GM19025 (cell line): Measurements from ENCODE around the gene CIDEA.

ENCODE experiments used
- ATAC-seq: cut with Tn5 transposase; IDR thresholded peaks from one replicate; pipeline ENCODE4 v1.9.1; 2021; ENCODE audit warnings: mild to moderate bottlenecking, low read depth, moderate library complexity; ENCODE audit not compliant: unreplicated experiment

CIDEA gene

GRCh38 chr18:12262748-12263147, 8.6 kb downstream of the CIDEA start:
- ATAC-seq: no peak

GRCh38 chr18:12264864-12265263, 10.7 kb downstream of the CIDEA start:
- ATAC-seq: no peak

- no peak for ATAC-seq
Observed at GRCh38 chr18:12271376-12272235, 17.4 kb downstream of the CIDEA start.

GRCh38 chr18:12274793-12275192, 20.6 kb downstream of the CIDEA start:
- no peak for ATAC-seq

- ATAC-seq: no peak
Observed at GRCh38 chr18:12276736-12277554, 22.8 kb downstream of the CIDEA start.

GRCh38 chr18:12278215-12278671, 24.1 kb downstream of the CIDEA start:
- no peak for ATAC-seq

- ATAC-seq: no peak
Observed at GRCh38 chr18:12278741-12279682, 24.9 kb downstream of the CIDEA start.

- ATAC-seq: no peak
Observed at GRCh38 chr18:12279781-12280531, 25.8 kb downstream of the CIDEA start.

GRCh38 chr18:12281861-12282260, 27.7 kb downstream of the CIDEA start:
- no peak for ATAC-seq

GRCh38 chr18:12282442-12283039, 28.4 kb downstream of the CIDEA start:
- ATAC-seq: no peak

GRCh38 chr18:12283256-12283655, 29.1 kb downstream of the CIDEA start:
- no peak for ATAC-seq

GRCh38 chr18:12283666-12284065, 29.5 kb downstream of the CIDEA start:
- ATAC-seq: no peak

GRCh38 chr18:12287131-12287681, 33.0 kb downstream of the CIDEA start:
- ATAC-seq: no peak

GRCh38 chr18:12287684-12288402, 33.7 kb downstream of the CIDEA start:
- no peak for ATAC-seq

GRCh38 chr18:12288403-12288755, 34.2 kb downstream of the CIDEA start:
- ATAC-seq: no peak

GRCh38 chr18:12290086-12290485, 35.9 kb downstream of the CIDEA start:
- ATAC-seq: no peak

- ATAC-seq: no peak
Observed at GRCh38 chr18:12291161-12291560, 37.0 kb downstream of the CIDEA start.

- no peak for ATAC-seq
Observed at GRCh38 chr18:12291690-12292089, 37.5 kb downstream of the CIDEA start.
